GM08714 (cell line): Measurements from ENCODE around the gene POLD2.

Experiments
- H3K4me3 ChIP-seq: fragments of 200-500 bp; sonication (Bioruptor generic); 2 replicates; pipeline ENCODE4 v1.5.1; 2014; ENCODE audit warnings: mild to moderate bottlenecking, low read length, inconsistent platforms
- ZNF274 ChIP-seq: IDR thresholded peaks from 2 replicates; pipeline ENCODE4 v1.6.1; 2012; ENCODE audit warnings: mild to moderate bottlenecking, low read depth, low read length

Gene POLD2

GRCh38 chr7:44117801-44118429 lies 5.4 kb downstream of the POLD2 start:
- no peak for TF ChIP-seq ZNF274
- H3K4me3 ChIP-seq = no peak overlapping the region

DNA sequence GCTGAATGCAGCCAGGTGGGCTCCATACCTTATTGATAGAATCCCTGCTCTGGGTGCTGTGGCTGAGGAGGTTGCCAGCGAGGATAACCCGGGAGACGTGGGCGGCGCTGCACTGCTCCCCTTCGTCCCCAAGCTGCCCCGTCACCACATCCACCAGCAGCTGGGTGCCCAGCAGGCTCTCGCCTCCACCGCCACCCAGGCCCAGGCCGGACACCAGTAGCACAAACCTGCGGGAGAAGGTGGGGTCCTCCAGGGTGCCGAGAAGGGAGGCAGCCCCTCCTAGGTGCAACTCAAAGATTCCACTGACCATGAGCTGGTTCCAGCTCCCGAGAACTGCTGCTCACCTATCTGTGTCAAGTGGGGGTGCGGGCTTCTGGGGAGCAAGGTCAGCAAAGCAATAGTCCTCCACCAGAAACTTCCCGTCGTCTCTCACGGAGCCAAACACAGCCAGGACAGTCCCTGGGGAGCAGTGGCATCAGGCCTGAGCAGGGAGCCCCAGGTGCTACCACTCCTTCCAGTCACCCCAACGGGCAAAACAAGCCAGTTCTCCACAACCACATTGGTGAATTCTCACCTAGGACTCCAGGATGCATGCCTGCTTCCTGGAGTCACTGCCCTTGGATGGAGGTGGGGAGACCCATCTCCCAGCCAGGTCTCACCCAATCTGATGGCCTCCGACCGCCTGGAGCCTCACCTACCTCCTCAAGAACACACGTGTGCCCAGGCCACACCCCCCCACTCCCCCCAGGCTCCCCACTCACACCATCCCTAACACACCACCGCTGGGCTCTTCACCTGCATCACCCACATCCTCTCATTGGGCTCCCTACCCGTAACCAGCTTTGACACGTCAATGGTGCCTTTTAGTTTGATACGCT lies 6.3 kb downstream of the POLD2 start:
- TF ChIP-seq ZNF274 = no peak
- no peak overlapping the region for H3K4me3 ChIP-seq

- no peak overlapping the region for H3K4me3 ChIP-seq
- TF ChIP-seq ZNF274 = no peak
Observed at GRCh38 chr7:44116087-44116788, 7.1 kb downstream of the POLD2 start.

DNA sequence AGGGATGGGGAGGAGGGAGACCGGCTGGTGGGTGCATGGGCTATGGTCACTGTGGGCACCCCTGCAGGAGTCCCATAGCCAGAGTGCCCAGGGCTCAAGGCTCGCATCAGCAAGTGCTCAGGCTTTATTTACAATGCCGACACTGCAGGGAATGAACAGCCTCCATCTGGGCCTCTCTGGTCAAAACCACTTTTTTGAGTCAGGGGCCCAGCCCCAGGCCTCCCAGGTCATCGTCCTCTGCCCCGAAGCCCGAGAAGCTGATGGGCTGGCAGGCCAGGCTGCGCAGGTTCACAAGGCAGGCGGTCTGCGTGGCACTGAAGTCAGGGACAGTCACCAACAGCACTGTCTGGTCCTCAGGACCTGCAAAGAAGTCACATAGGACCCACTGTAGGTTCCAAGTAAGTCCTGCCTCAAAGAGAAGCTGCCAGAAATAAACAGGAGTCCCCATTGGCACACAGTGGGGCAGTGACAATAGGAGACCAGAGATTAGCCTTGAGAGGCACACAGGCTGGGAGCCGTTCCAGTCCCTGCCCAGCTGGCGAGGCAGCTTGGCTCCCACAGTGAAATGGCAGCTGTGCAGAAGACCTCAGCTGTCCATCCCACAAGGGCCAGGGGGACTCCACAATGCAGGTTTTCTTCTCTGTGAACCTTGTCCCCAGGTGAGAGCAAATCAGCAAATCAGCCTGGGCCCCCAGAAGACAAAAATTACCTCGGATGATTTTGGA lies 8.6 kb downstream of the POLD2 start:
- no peak for TF ChIP-seq ZNF274
- no peak overlapping the region for H3K4me3 ChIP-seq

DNA sequence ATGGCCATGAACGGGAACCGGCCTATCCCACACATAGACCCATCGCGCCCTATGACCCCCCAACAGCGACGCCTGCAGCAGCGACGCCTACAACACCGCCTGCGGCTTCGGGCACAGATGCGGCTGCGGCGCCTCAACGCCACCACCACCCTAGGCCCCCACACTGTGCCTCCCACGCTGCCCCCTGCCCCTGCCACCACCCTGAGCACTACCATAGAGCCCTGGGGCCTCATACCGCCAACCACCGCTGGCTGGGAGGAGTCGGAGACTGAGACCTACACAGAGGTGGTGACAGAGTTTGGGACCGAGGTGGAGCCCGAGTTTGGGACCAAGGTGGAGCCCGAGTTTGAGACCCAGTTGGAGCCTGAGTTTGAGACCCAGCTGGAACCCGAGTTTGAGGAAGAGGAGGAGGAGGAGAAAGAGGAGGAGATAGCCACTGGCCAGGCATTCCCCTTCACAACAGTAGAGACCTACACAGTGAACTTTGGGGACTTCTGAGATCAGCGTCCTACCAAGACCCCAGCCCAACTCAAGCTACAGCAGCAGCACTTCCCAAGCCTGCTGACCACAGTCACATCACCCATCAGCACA lies 9.5 kb downstream of the POLD2 start:
- no peak overlapping the region for H3K4me3 ChIP-seq
- no peak for TF ChIP-seq ZNF274

DNA sequence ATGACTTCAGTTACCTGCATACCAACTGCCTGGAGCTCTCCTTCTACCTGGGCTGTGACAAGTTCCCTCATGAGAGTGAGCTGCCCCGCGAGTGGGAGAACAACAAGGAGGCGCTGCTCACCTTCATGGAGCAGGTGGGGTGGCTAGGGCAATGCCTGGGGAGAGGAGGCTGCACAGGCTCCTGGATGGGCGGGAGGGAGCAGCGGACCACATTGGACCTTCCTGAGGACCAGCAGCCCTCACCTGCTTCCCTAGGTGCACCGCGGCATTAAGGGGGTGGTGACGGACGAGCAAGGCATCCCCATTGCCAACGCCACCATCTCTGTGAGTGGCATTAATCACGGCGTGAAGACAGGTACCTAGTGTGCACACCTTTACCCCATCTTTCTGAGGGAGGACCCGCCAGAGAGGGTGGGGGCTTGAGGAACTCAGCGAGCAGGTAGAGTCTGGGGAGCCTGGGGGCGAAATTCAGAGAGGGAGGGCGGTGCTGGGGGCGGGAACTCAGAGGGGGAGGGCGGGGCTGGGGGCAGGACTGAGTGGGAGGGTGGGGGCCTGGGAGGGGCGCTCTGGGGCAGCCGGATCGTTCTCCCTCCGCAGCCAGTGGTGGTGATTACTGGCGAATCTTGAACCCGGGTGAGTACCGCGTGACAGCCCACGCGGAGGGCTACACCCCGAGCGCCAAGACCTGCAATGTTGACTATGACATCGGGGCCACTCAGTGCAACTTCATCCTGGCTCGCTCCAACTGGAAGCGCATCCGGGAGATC lies 10.2 kb downstream of the POLD2 start:
- no peak for TF ChIP-seq ZNF274

GRCh38 chr7:44112231-44112996 lies 10.9 kb downstream of the POLD2 start:
- H3K4me3 ChIP-seq = no peak overlapping the region
- TF ChIP-seq ZNF274 = no peak

More for the DNA sequence above, 10.2 kb downstream of the POLD2 start:
- H3K4me3 ChIP-seq = no peak overlapping the region

DNA sequence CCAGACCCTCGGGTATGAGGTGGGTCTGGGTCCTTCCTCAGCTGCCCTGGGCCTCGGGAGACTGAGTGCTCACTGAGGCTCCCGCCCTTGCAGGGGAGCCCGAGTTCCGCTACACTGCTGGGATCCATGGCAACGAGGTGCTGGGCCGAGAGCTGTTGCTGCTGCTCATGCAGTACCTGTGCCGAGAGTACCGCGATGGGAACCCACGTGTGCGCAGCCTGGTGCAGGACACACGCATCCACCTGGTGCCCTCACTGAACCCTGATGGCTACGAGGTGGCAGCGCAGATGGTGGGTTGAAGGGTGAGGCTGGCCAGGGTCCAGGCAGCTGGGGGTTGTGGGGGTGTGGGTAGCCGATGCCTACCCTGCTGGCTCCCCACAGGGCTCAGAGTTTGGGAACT lies 11.6 kb downstream of the POLD2 start:
- no peak for TF ChIP-seq ZNF274
- H3K4me3 ChIP-seq = no peak overlapping the region

DNA sequence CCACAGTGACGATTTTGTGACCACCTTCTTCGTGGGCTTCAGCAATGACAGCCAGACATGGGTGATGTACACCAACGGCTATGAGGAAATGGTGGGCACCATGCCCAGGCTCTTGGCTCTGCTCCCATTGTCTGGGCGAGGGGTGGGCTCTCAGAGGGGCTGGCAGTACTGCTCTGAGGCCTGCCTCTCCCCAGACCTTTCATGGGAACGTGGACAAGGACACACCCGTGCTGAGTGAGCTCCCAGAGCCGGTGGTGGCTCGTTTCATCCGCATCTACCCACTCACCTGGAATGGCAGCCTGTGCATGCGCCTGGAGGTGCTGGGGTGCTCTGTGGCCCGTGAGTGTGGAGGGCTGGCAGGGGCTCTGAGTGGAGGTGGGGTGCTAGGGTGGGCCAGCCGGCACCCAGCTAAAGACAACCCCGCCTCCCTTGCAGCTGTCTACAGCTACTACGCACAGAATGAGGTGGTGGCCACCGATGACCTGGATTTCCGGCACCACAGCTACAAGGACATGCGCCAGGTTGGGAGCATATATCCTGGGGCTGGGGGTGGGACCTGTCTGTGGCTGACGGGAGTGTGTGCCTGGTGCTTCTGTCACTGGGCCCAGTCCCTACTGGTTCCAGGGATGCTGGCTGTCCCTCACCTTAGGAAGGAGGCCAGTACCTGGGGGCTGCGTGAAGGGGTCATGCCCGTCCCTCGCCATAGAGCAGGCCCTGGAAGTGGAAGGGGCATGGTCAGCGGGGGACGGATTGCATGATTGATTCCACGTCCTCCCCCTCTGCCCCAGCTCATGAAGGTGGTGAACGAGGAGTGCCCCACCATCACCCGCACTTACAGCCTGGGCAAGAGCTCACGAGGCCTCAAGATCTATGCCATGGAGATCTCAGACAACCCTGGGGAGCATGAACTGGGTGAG lies 12.4 kb downstream of the POLD2 start:
- no peak overlapping the region for H3K4me3 ChIP-seq
- TF ChIP-seq ZNF274 = no peak

DNA sequence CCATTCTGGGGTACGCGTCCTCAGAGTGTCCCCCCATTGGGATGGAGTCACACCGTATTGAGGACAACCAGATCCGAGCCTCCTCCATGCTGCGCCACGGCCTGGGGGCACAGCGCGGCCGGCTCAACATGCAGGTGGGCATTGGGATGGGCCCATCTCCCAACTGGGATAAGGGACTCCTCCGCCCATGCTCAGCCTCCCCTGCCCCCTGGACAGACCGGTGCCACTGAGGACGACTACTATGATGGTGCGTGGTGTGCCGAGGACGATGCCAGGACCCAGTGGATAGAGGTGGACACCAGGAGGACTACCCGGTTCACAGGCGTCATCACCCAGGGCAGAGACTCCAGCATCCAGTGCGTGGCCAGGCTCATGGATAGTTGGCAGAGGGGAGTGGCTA lies 13.4 kb downstream of the POLD2 start:
- TF ChIP-seq ZNF274 = no peak
- H3K4me3 ChIP-seq = no peak overlapping the region
